GM12864 (cell line): ENCODE results near the gene EIF4E3.

ENCODE experiments used
- DNase-seq: peaks from one replicate; pipeline ENCODE4 v3.0.0-alpha.2; 2011; ENCODE audit warnings: low read depth
- H3K4me3 ChIP-seq: 2 replicates; pipeline ENCODE4 v1.5.1; 2011; ENCODE audit warnings: mild to moderate bottlenecking, low read depth, low read length, control low read depth
- TF ChIP-seq, protein P1 (sequence below): IDR thresholded peaks from 2 replicates; pipeline ENCODE4 v1.5.1; 2011; ENCODE audit warnings: low read depth, mild to moderate bottlenecking, moderate library complexity, low read length, control low read depth, inconsistent platforms; ENCODE audit errors: missing control alignments

EIF4E3 gene

DNA sequence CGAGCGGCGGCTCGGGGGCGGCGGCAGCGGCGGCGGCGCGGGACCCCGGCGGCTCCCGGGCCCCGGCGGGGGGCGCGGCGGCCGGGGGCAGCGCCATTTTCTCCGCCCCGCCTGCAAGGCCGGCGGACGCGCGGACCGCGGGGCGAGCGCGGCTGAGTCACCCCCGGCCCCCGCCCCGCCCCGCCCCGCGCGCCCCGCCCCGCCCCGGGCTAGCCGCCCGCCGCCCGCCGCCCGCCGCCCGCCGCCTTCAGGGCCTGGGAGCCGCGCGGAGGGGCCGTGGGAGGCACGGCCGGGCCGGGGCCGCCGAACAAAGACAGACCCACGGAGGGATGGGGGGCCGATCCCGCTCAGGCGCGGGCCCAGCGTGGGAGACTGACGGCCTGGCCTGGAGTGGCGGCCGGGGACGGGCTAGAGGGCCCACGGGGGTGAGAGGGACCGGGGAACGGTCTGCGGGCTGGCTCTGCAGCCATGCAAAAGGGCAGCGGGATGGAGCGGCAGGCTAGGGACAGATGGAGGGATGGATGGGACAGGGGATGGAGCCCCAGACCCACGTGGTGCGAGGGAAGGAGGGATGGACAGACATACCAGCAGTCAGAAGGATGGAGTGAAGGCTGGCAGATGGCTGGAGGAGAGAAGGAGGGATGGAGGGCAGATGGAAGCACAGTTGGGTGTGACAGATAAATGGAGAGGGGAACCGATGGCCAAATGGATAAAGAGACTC lies at the start of gene EIF4E3:
EIF4E3 (minus strand) TSS at position 132 of the 721 bp plus-strand sequence; CDS start at position 97, 35 bp downstream.
- peak within 1 kb of the TSS; percentile 64 for H3K4me3 ChIP-seq
- DNase-seq: no peak
- TF ChIP-seq, protein P1, sequence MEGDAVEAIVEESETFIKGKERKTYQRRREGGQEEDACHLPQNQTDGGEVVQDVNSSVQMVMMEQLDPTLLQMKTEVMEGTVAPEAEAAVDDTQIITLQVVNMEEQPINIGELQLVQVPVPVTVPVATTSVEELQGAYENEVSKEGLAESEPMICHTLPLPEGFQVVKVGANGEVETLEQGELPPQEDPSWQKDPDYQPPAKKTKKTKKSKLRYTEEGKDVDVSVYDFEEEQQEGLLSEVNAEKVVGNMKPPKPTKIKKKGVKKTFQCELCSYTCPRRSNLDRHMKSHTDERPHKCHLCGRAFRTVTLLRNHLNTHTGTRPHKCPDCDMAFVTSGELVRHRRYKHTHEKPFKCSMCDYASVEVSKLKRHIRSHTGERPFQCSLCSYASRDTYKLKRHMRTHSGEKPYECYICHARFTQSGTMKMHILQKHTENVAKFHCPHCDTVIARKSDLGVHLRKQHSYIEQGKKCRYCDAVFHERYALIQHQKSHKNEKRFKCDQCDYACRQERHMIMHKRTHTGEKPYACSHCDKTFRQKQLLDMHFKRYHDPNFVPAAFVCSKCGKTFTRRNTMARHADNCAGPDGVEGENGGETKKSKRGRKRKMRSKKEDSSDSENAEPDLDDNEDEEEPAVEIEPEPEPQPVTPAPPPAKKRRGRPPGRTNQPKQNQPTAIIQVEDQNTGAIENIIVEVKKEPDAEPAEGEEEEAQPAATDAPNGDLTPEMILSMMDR: no peak

DNA sequence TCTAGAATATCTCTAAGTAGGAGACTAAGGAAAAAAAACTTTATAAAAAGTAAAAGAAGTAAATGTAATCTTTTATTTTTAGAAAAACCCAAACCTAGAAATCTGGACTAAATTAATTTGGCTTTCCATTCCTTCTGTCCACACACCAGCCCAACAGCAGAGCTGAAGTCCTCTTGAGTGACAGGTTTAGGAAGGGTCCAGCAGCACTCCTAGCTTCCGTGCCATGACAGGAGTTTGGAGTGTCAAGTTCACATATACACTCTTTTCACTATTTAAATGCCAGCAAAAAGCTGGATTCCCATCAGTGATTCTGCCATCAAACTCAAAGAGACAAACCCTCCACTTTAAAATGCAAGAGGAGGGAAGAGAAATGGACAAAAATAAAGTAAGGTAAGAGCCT lies 46.7 kb upstream of the EIF4E3 start:
- H3K4me3 ChIP-seq: no peak overlapping the region
- TF ChIP-seq, protein P1: no peak
- DNase-seq: no peak

DNA sequence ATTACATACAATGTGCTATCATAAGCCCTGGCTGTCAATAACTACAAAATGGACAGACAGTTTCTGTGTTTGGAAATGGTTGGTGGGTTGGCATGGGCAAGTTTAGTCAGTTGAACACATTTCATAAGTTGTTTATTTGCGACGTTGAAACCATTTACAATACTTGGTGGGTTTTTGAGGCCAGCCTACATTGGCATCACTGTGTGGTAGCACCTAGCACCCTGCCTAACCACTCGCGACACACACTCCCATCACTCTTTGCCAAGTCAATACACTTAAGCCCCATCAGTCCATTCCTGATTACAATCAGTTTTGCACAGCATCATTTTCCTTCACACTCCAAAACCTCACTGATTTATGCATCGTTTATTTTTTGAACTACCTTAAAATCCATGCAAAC lies 45.9 kb upstream of the EIF4E3 start:
- TF ChIP-seq, protein P1: no peak
- no peak for DNase-seq
- no peak overlapping the region for H3K4me3 ChIP-seq

DNA sequence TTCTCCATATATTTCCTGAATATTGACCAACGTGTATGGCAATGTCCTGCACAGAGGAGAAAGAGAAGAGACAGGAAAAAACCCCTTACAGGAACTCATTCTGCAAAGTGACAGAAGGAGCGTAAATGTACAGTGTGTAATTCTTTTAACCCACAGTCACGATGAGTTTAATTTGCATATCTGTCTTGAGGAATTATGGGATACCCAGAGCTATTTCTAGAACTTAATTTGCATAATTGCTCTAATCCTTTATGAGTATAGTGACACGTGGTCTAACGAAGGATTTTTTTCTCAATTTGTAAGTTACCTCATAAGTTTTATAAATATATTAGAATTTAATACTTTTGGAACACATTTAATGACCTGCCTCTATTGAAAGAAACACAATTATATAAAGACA lies 38.2 kb upstream of the EIF4E3 start:
- no peak overlapping the region for H3K4me3 ChIP-seq
- DNase-seq: no peak
- TF ChIP-seq, protein P1: no peak

DNA sequence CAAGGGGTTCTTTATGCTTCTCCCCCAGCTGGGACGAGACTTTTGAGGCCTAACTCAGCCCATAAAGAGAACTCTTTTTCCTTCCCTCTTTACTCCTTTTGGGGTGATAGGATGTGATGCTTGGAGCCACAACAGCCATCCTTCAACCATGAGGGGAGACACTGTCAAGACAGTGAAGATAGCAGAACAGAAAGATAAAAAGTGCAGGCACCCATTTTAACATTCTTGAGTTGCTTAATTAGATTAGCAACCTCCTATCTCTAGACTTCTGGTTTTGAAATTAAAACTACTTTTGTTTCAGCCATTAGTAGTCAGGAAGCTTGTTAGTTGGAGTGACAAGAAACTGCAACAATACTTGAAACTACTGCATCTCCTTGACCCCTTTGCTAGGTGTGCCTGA lies 34.9 kb upstream of the EIF4E3 start:
- H3K4me3 ChIP-seq: no peak overlapping the region
- no peak for DNase-seq
- TF ChIP-seq, protein P1: no peak

DNA sequence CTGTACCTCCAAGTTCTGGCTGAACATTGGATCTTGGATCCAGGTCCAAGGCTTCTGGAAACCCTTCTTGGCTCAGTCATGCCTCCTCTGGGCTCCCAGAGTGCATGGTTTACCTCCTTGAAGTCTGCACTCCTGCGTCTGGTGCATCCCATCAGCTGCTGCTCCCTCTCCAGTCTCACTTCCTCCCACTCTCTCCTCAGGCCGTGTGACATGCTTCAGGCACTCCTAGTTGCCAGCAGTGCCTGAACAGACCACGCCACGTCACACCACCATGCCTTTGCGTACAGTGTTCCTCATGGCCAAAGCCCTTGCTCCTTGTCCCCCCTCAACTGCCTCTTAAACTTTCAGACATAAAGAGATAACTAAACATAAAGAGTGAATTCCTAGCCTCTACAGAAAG lies 34.2 kb upstream of the EIF4E3 start:
- DNase-seq: no peak
- H3K4me3 ChIP-seq: no peak overlapping the region
- TF ChIP-seq, protein P1: no peak

DNA sequence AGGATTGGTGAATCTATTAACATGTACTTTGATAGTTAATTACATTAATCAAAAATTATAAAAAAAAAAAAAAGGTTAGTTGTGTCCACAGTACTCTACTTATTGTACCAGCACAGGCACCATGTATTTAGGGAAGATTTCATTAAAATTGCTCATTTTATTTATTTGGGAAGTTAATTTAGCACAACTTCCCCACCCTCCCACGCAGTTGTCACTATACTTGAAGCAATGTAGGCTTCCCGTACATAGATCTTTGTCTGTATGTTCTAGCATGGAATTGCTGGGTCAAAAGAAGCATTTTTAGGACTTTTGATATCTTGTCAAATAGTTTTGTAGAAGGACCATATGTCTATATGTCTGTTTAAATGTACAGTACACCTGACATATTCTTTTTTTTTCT lies 32.9 kb upstream of the EIF4E3 start:
- no peak for DNase-seq
- TF ChIP-seq, protein P1: no peak
- H3K4me3 ChIP-seq: no peak overlapping the region
